GM19025 (cell line): ENCODE data around the gene SGPP1.
"Not testable (repeated sequence)": the region's sequence is repeated elsewhere in the genome, so short reads cannot be mapped to it uniquely, and the experiment has no call there.

Experiments
- ATAC-seq: cut with Tn5 transposase; IDR thresholded peaks from one replicate; pipeline ENCODE4 v1.9.1; 2021; ENCODE audit warnings: mild to moderate bottlenecking, low read depth, moderate library complexity; ENCODE audit not compliant: unreplicated experiment

Gene SGPP1

GRCh38 chr14:63677891-63678379 lies 49.9 kb downstream of the SGPP1 start:
- ATAC-seq = no peak

GRCh38 chr14:63676615-63677014 lies 51.2 kb downstream of the SGPP1 start:
- ATAC-seq = no peak

GRCh38 chr14:63673886-63674497 lies 53.9 kb downstream of the SGPP1 start:
- ATAC-seq = no peak

GRCh38 chr14:63673255-63673654 lies 54.6 kb downstream of the SGPP1 start:
- ATAC-seq = no peak

GRCh38 chr14:63672417-63673180 lies 55.3 kb downstream of the SGPP1 start:
- ATAC-seq = peak; percentile 89

- ATAC-seq = no peak
These were observed 55.9 kb downstream of the SGPP1 start for GRCh38 chr14:63671987-63672386.

GRCh38 chr14:63670692-63671091 lies 57.2 kb downstream of the SGPP1 start:
- no peak for ATAC-seq

GRCh38 chr14:63666335-63666734 lies 61.5 kb downstream of the SGPP1 start:
- ATAC-seq = no peak

- no peak for ATAC-seq
These were observed 64.2 kb downstream of the SGPP1 start for GRCh38 chr14:63663428-63664341.

- no peak for ATAC-seq
These were observed 65.1 kb downstream of the SGPP1 start for GRCh38 chr14:63662776-63663175.

GRCh38 chr14:63661881-63662280 lies 66.0 kb downstream of the SGPP1 start:
- not testable (repeated sequence) for ATAC-seq

- no peak for ATAC-seq
These were observed 68.1 kb downstream of the SGPP1 start for GRCh38 chr14:63659726-63660125.

- ATAC-seq = no peak
These were observed 71.7 kb downstream of the SGPP1 start for GRCh38 chr14:63656194-63656593.

GRCh38 chr14:63654936-63655335 lies 72.9 kb downstream of the SGPP1 start:
- ATAC-seq = no peak

- no peak for ATAC-seq
These were observed 73.5 kb downstream of the SGPP1 start for GRCh38 chr14:63654346-63654745.

GRCh38 chr14:63652406-63652805 lies 75.5 kb downstream of the SGPP1 start:
- no peak for ATAC-seq

GRCh38 chr14:63650256-63650952 lies 77.5 kb downstream of the SGPP1 start:
- ATAC-seq = peak; percentile 66

GRCh38 chr14:63647696-63648410 lies 80.0 kb downstream of the SGPP1 start:
- ATAC-seq = no peak

GRCh38 chr14:63644741-63645140 lies 83.1 kb downstream of the SGPP1 start:
- no peak for ATAC-seq
